ENCODE data around the gene TRIM50.

DNA sequence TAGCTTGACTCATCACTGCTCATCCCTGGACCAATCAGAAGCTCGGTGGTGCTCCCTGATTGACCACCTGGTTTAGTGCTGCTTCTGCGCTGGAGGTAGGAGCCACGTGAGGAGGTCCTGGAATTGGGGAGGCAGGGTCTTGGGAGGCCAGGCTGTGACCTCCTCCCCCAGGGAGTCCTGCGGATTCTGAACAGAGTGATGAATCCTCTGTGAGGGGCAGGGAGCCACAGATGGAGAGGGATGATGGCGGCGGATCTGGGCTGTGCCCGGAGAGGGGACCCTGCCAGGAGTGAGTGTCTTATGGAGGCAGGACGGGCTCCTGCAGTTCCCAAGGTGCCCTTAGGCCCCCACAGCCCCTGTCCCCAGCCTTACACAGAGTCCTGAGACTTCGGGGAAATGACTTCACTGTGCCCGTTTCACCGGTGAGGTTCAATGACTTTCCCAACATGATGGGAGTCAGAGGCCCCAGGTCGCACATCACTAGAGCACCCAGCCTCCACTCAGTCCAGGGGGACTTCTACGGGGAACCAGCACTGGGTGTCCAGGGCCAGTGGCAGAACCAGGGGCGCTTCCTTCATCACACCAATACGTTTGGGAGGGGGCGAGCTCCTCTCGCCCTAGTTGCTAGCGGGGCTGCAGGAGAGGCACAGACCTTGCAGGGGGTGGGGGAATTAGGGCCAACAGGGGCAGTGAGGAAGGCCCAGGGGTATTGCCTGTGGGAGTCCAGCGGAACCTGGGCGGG is 49.0 kb upstream of the TRIM50 start:
- TF ChIP-seq, protein P1, sequence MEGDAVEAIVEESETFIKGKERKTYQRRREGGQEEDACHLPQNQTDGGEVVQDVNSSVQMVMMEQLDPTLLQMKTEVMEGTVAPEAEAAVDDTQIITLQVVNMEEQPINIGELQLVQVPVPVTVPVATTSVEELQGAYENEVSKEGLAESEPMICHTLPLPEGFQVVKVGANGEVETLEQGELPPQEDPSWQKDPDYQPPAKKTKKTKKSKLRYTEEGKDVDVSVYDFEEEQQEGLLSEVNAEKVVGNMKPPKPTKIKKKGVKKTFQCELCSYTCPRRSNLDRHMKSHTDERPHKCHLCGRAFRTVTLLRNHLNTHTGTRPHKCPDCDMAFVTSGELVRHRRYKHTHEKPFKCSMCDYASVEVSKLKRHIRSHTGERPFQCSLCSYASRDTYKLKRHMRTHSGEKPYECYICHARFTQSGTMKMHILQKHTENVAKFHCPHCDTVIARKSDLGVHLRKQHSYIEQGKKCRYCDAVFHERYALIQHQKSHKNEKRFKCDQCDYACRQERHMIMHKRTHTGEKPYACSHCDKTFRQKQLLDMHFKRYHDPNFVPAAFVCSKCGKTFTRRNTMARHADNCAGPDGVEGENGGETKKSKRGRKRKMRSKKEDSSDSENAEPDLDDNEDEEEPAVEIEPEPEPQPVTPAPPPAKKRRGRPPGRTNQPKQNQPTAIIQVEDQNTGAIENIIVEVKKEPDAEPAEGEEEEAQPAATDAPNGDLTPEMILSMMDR (IDR thresholded peaks at IDR 0.05; ENCODE audit: borderline replicate concordance, extremely low read depth, low read length, poor library complexity, severe bottlenecking) = no peak
- TF ChIP-seq EZH2 (IDR thresholded peaks at IDR 0.05; ENCODE audit: borderline replicate concordance, low read depth, low read length, severe bottlenecking) = no peak

All from DND-41 (cell line).